GM21717 (cell line): Measurements from ENCODE around the gene DLG2.

Experiments
- ATAC-seq: cut with Tn5 transposase; IDR thresholded peaks from one replicate; pipeline ENCODE4 v1.9.1; 2021; ENCODE audit warnings: mild to moderate bottlenecking, moderate library complexity; ENCODE audit not compliant: unreplicated experiment

Gene DLG2

GRCh38 chr11:84719935-84720577 lies 907.1 kb downstream of the DLG2 start:
- ATAC-seq, result no peak

- peak; percentile 91 for ATAC-seq
These were observed 912.8 kb downstream of the DLG2 start for GRCh38 chr11:84714316-84714780.

- ATAC-seq, result no peak
These were observed 935.3 kb downstream of the DLG2 start for GRCh38 chr11:84691830-84692229.

DNA sequence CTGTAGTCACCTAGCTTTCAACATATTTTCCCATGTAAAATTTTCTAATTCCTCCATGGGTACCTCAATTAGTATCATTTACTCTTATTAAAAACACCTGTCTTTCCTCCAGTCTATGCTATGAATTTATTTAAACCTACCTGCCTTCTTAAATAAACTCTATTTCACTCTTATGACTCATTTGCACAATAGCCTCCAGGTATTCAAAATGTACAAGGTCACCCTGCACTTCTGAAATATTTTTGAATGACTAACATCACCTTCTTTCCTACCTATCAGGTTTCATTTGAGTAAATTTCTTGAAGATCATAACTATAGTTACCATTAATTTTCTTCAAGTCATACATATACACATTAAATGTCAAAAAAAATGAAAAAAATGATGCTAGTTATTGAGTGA lies 939.7 kb downstream of the DLG2 start:
- ATAC-seq, result no peak

GRCh38 chr11:84686716-84687115 lies 940.4 kb downstream of the DLG2 start:
- ATAC-seq, result no peak

GRCh38 chr11:84685976-84686375 lies 941.2 kb downstream of the DLG2 start:
- ATAC-seq, result no peak

DNA sequence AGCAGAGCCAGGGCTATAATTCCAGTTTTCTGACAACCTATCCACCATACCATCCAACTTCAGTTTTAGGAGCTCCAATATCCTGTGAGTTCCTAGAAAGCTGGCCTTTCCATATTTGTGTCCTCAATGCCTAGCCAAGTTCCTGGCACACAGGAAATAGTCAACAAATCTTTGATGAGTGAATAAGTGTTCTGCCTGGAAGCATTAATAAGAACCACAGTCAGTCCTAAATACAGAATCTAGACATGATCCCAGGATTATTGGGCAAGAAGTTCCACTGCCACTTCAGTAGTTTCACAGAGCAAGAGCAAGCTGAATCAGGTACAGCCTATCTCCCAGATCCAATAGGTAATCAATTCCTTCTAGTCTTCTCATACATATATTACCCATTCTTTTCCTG lies 942.0 kb downstream of the DLG2 start:
- no peak for ATAC-seq

DNA sequence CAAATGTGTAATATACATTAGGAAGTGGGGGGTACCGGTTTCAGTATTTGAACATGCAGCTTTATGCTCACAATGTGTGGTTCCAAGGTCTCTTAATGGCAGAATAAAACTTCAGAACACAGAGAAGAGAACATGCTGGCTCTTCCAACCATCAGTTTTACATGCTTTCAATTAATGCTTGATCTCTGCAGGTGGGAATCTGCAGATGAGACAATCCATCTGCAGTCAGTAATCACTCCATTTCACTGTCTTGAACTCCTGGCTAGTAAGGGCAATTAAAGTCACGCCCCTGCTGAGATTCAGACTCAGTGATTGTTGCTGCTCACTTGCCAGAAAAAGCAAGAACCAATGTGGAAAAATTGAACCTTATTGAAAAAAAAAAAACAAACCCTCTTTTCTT lies 945.7 kb downstream of the DLG2 start:
- no peak for ATAC-seq

- no peak for ATAC-seq
These were observed 951.6 kb downstream of the DLG2 start for GRCh38 chr11:84675396-84676025.

GRCh38 chr11:84673753-84674152 lies 953.4 kb downstream of the DLG2 start:
- no peak for ATAC-seq

- no peak for ATAC-seq
These were observed 955.7 kb downstream of the DLG2 start for GRCh38 chr11:84671325-84671999.

DNA sequence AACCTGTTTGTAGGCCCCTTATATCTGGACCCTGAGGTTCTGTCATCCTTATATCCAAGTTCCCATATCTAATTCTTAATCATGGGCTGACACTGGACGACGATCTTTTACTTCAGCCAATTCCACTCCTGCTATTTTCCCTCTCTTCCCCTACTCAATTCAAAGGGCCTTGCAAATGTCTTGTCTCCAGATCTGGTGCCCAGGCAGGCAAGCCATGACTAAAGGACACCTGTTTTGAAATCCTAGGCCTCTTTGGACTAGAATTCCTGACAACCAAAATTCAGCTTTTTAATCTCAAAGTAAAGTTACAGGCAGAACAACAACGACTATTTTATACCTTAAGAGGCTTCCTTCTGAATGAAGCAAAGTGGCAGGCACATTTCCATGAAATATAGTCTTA lies 963.4 kb downstream of the DLG2 start:
- ATAC-seq, result no peak

DNA sequence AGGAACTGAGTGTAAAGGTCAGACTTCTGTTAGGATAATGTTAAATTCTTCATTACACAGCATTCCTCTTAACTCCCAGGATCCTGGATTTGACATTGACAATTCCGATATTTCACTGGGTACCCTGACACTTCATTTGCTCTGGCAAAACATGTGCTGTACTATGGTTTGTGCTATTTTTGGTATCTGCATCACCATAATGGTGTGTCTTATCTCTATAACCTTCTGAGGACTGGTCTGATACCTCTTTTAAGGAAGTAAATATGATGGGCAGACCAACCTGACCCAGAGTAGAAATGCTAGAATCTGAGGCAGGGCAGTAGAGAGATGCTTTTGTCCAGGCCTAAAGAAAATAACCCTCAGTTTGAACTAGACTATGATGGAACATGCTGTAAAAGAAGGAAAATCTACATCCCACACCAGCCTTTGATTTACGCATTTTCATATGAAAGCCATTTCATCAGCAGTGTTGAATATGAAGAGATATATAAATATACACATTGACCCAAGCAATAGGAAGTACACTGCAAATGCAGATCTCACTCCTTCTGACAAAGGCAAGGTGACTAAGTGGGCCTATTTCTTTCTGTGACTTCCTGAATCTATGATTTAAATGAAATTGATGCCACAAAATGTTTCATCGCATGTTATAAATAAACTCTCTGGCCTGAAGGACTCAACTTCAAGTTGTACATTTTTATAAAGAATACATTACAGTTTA lies 966.7 kb downstream of the DLG2 start:
- no peak for ATAC-seq

DNA sequence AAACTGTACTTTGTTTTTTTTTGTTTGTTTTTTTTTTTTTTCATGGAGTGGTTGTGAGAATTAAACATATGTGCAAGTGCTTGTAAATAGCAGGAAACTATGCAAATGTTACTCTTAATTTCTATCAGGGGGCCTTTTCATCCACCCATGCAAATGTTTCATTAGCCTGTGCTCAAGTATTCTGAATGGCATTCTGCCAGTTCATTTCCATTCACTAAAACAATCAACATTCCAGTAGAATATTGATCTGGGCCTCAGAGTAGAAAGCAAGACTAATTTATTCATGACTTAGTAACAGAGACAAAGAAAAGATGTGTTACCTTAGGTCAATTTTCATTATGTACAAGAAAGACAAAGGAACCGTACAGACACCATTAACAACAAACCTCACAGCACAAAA lies 971.4 kb downstream of the DLG2 start:
- no peak for ATAC-seq

DNA sequence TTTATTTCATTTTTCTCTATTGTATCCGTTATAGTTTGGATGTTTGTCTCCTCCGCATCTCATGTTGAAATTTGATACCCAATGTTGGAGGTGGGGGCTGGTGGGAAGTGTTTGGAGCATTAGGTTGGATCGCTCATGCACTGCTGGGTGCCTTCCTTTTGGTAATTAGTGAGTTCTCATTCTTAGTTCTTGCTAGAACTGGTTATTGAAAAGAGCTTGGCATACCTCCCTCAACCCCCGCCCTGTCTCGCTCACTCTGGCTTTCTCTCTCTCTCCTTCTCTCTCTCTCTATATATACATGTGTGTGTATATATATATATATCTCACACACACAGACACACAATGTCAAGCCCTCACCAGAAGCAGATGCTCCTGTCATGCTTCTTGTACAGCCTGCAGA lies 978.7 kb downstream of the DLG2 start:
- no peak for ATAC-seq

DNA sequence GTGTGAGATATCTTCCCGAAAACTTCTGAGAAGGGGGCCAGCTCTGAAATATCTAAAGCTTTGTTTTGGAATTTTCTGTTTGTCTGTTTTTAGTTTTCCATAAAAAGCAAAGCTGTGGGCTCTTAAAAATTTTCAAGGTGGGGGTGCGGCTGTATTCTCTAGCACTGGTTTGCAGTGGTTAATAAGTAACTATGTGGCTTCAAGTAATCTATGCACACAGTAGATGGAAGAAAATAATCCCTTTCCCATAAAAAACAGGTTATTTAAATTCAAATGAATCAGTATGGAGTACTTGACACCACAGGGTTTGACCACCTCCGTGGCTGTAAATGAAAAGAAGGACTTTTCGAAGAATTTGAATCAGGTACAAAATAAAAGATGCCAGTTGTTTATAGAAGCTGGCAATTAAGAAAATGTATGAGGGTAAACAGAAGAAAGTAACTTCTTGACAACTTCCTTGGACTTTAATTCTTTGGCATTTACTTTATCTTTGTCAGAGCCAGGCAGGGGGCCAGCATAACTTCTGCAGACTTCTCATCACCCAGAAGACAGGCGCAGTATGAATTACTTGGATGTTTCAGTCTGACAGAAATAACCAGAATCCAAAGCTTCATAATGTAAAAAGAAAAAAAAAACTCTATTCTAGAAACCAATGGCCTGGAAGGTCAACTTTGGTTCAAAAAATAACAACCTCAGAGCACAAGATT lies 981.0 kb downstream of the DLG2 start:
- no peak for ATAC-seq

DNA sequence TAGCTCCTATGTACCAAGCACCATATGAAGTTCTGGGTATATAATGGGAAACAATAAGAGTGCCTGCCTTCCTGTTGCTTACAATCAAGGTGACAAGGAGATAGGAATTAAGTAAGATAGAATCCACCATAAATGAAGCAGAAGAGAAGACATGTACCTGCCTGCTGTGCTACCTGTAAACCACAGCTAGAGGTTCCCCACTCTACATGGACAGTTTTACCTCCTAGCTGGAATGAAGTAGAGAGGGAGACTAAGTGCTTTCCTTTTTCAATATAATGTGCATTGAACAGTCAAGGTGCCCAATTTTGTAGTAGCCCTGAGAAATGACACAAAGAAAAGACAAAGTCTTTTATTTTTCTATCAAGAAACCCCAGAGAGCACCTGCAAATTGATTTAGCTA lies 984.6 kb downstream of the DLG2 start:
- no peak for ATAC-seq

- ATAC-seq, result no peak
These were observed 992.8 kb downstream of the DLG2 start for GRCh38 chr11:84634309-84634708.

GRCh38 chr11:84628871-84629620 lies 998.1 kb downstream of the DLG2 start:
- ATAC-seq, result no peak

GRCh38 chr11:84626256-84626655 lies 1000.9 kb downstream of the DLG2 start:
- no peak for ATAC-seq
